K562 (cell line): ENCODE measurements around the gene AFF3. TPM values are rescaled to one million over a fixed set of nuclear protein-coding genes. Genes with fewer than 3 reads are reported as not detected.

ENCODE experiments used
- ATAC-seq: fragments of 200-7000 bp; cut with Tn5 transposase; 3 replicates; pipeline ENCODE4 v1.9.1; 2020; ENCODE audit warnings: moderate library complexity
- BruUV-seq: library from RNA; stranded (reverse); fragments of 400-500 nt; replicated peaks from 2 replicates; lab custom pipeline; 2021; lab: Mats Ljungman, UMichigan
- CTCF ChIA-PET: fragments of 300-600 bp; formaldehyde crosslinking; extraction: SDS; loops from one replicate; lab custom pipeline; 2021; ENCODE audit warnings: low intra/inter-chr PET ratio; lab: Yijun Ruan, JAX
- POLR2A ChIA-PET: fragments of 300-600, 350-650 bp; sonication (Branson Sonifier 250); formaldehyde crosslinking; extraction: SDS; loops from one replicate; lab custom pipeline; 2021; ENCODE audit warnings: antibody characterized with exemption, inconsistent platforms; lab: Yijun Ruan, JAX
- DNase-seq, 4 experiments: peaks; one replicate each; pipeline versions ENCODE4 v3.0.0 to v3.0.0-alpha.2; 2011 to 2018; ENCODE audit warnings: low spot score in 3 of 4, mixed read lengths in 3 of 4; ENCODE audit errors: extremely low read depth in 1 of 4
- FAIRE-seq: peaks from 2 replicates; lab custom pipeline; 2011; peaks lifted over from hg19 to GRCh38; lab: Jason Lieb, UNC
- H2AFZ ChIP-seq: 2 replicates; pipeline ENCODE4 v1.6.0; 2011; ENCODE audit warnings: low read depth, low read length, control low read depth, inconsistent platforms
- H3K27ac ChIP-seq: fragments of 200-600 bp; 3 replicates; pipeline ENCODE4 v1.8.0; 2011; ENCODE audit warnings: low read depth, mild to moderate bottlenecking, control low read depth, inconsistent platforms, low read length, moderate library complexity, mixed read lengths; ENCODE audit errors: extremely low read depth
- H3K27me3 ChIP-seq, 2 experiments: fragments of 300-600 bp in 1 of 2; 2 replicates in 1 of 2; 3 replicates in 1 of 2; pipeline versions ENCODE4 v1.6.0 to v1.8.0; 2011; ENCODE audit warnings: inconsistent platforms in 2 of 2, low read length in 2 of 2, mild to moderate bottlenecking in 1 of 2, mixed read lengths in 1 of 2, moderate library complexity in 1 of 2; ENCODE audit not compliant: control insufficient read depth in 2 of 2, insufficient read depth in 2 of 2
- H3K36me3 ChIP-seq: fragments of 300-600 bp; 3 replicates; pipeline ENCODE4 v1.8.0; 2011; ENCODE audit warnings: mild to moderate bottlenecking, low read length, inconsistent platforms; ENCODE audit not compliant: control insufficient read depth, insufficient read depth
- H3K4me1 ChIP-seq, 2 experiments: fragments of 200-600 bp in 1 of 2; replicated peaks in 1 of 2; 2 replicates in 1 of 2; 3 replicates in 1 of 2; pipeline versions ENCODE4 v1.5.1 to v1.8.0; 2011; ENCODE audit warnings: inconsistent platforms in 2 of 2, low read length in 2 of 2, mild to moderate bottlenecking in 1 of 2, mixed read lengths in 1 of 2, moderate library complexity in 1 of 2; ENCODE audit not compliant: control insufficient read depth in 2 of 2, insufficient read depth in 2 of 2
- H3K4me2 ChIP-seq: 2 replicates; pipeline ENCODE4 v1.6.1; 2011; ENCODE audit warnings: low read length, control low read depth, inconsistent platforms, mixed read lengths; ENCODE audit not compliant: insufficient read depth
- H3K4me3 ChIP-seq: fragments of 200-600 bp; sonication (generic), shearing (Covaris generic); 2 replicates; pipeline ENCODE4 v1.5.1; 2016; ENCODE audit warnings: control low read depth, inconsistent platforms
- H3K79me2 ChIP-seq: fragments of 200-600 bp; 3 replicates; pipeline ENCODE4 v1.8.0; 2011; ENCODE audit warnings: low read length, inconsistent platforms; ENCODE audit not compliant: control insufficient read depth, insufficient read depth
- H3K9ac ChIP-seq, 2 experiments: 2 replicates each; pipeline versions ENCODE4 v1.6.0 to v1.6.1; 2011; ENCODE audit warnings: low read depth in 2 of 2, low read length in 2 of 2, control low read depth in 1 of 2, inconsistent platforms in 1 of 2, mild to moderate bottlenecking in 1 of 2, mixed read lengths in 1 of 2; ENCODE audit not compliant: insufficient read depth in 1 of 2
- H3K9me1 ChIP-seq: one replicate; pipeline ENCODE4 v1.6.0; 2011; ENCODE audit warnings: inconsistent platforms, mild to moderate bottlenecking, low read length, moderate library complexity; ENCODE audit not compliant: control insufficient read depth, insufficient read depth
- H3K9me3 ChIP-seq: replicated peaks from 2 replicates; pipeline ENCODE4 v1.5.1; 2011; ENCODE audit warnings: low read depth, low read length, inconsistent platforms; ENCODE audit not compliant: control insufficient read depth, insufficient read depth
- H4K20me1 ChIP-seq: replicated peaks from 2 replicates; pipeline ENCODE4 v1.6.1; 2011; ENCODE audit warnings: low read length, inconsistent platforms, mixed read lengths; ENCODE audit not compliant: control insufficient read depth, insufficient read depth
- ATF3 ChIP-seq, 2 experiments: fragments of 450-650 bp in 1 of 2; sonication (generic) in 1 of 2; formaldehyde crosslinking in 1 of 2; IDR thresholded peaks in 1 of 2; conservative IDR thresholded peaks in 1 of 2; 2 replicates each; pipeline versions ENCODE4 v1.6.1 to v1.8.1; 2016 to 2023; ENCODE audit warnings: mild to moderate bottlenecking in 2 of 2, moderate library complexity in 2 of 2, inconsistent platforms in 1 of 2, missing genetic modification reagents in 1 of 2
- BCL6 ChIP-seq: fragments of 250-450 bp; sonication (Bioruptor Pico); IDR thresholded peaks from 2 replicates; pipeline ENCODE4 v1.4.0; 2020
- CAMTA2 ChIP-seq: fragments of 250-450 bp; sonication (Bioruptor Pico); conservative IDR thresholded peaks from 2 replicates; pipeline ENCODE4 v1.5.1; 2022
- CHAMP1 ChIP-seq: fragments of 450-650 bp; IDR thresholded peaks from 2 replicates; pipeline ENCODE4 v1.6.1; 2016; ENCODE audit warnings: mild to moderate bottlenecking
- CREB1 ChIP-seq, 2 experiments: sonication (generic) in 1 of 2; formaldehyde crosslinking in 1 of 2; IDR thresholded peaks; 2 replicates each; pipeline versions ENCODE4 v1.6.1 to v1.8.0; 2012 to 2022; ENCODE audit warnings: inconsistent platforms in 1 of 2, mild to moderate bottlenecking in 1 of 2, missing genetic modification reagents in 1 of 2, moderate library complexity in 1 of 2
- HCFC1 ChIP-seq: IDR thresholded peaks from 2 replicates; pipeline ENCODE4 v1.6.1; 2012; ENCODE audit warnings: low read depth, low read length, improper control_type of control experiment
- NELFE ChIP-seq: IDR thresholded peaks from 2 replicates; pipeline ENCODE4 v1.6.1; 2011; ENCODE audit warnings: mild to moderate bottlenecking; ENCODE audit not compliant: insufficient read depth, insufficient read length
- NFE2L1 ChIP-seq: fragments of 450-650 bp; IDR thresholded peaks from 2 replicates; pipeline ENCODE4 v1.6.1; 2016; ENCODE audit warnings: missing genetic modification characterization, low read depth, mild to moderate bottlenecking, missing compliant biosample characterization, moderate library complexity, borderline replicate concordance
- NR2C1 ChIP-seq, 2 experiments: fragments of 450-650 bp; IDR thresholded peaks; 2 replicates each; pipeline ENCODE4 v1.6.1; 2017; ENCODE audit warnings: mild to moderate bottlenecking in 2 of 2, antibody characterized with exemption in 1 of 2, inconsistent platforms in 1 of 2, missing compliant biosample characterization in 1 of 2, missing genetic modification characterization in 1 of 2
- SPI1 ChIP-seq: IDR thresholded peaks from 2 replicates; pipeline ENCODE4 v1.6.1; 2011; ENCODE audit warnings: low read depth, low read length, control low read depth, borderline replicate concordance
- WGBS: fragments of 100-300 bp; shearing (Covaris generic); methylation state at CpG from one replicate; pipeline ENCODE4 v1.1.6; 2016; ENCODE audit warnings: low coverage, mixed read lengths; ENCODE audit not compliant: insufficient coverage; ENCODE audit errors: missing lambda C conversion rate; 5-methylcytosine and 5-hydroxymethylcytosine counted together
- in situ Hi-C: fragments of 300-500 bp; cut with MboI; formaldehyde crosslinking; loops from 4 replicates; pipeline ENCODE4 v1.15.0; 2018; ENCODE audit warnings: inconsistent platforms, mixed read lengths
- intact Hi-C: fragments of 100-400 bp; cut with micrococcal nuclease; formaldehyde crosslinking; loops from 2 replicates; pipeline ENCODE4 v1.14.2; 2022
- polyA plus RNA-seq, 8 experiments: library from polyadenylated mRNA; depleted of rRNA in 4 of 8; stranded (reverse) in 5 of 8; unstranded in 3 of 8; fragments of >200 nt; fragmentation: Nextera tagmentation in 2 of 8; fragmentation: Illumina TruSeq in 1 of 8; extraction: Ambion mirVana in 2 of 8; extraction: Trizol in 1 of 8; gene quantifications; 2 replicates each; pipeline versions ENCODE4 v1.2.1 to v1.2.3, GENCODE V29; 2011 to 2014; ENCODE audit warnings: inconsistent platforms in 1 of 8, missing spikeins in 1 of 8
- total RNA-seq, 7 experiments: library from RNA; depleted of rRNA in 6 of 7; stranded (reverse); fragments of >200 nt in 6 of 7; fragmentation: Illumina TruSeq in 2 of 7; extraction: Trizol in 2 of 7; gene quantifications; 2 replicates each; pipeline versions ENCODE4 v1.2.1 to v1.2.3, GENCODE V29; 2011 to 2021; ENCODE audit warnings: low replicate concordance in 1 of 7
- TF ChIP-seq, protein P1 (sequence below): fragments of 250-450 bp; sonication (Bioruptor Pico); IDR thresholded peaks from 2 replicates; pipeline ENCODE4 v1.5.1; 2021; ENCODE audit warnings: mild to moderate bottlenecking
- TF ChIP-seq, protein P2 (sequence below): fragments of 450-650 bp; IDR thresholded peaks from 2 replicates; pipeline ENCODE4 v1.7.1; 2018; ENCODE audit warnings: mild to moderate bottlenecking, low read depth; ENCODE audit not compliant: partially characterized antibody

The AFF3 gene
- total and polyA plus RNA-seq, 9 of the 15 experiments (the other 6 are each of a cell fraction or from before 2014, with no cell fraction given) = 0.02 to 0.11 TPM; not detected in 7

- no peaks in the 10 kb centered on the region for H3K36me3 ChIP-seq
- DNase-seq (no peak), ATAC-seq (no peak), FAIRE-seq (no peak)
- intact Hi-C loops = no loop called here
- H3K4me3 ChIP-seq = no peak overlapping the region
- H3K9ac ChIP-seq = no peak overlapping the region
- no peaks in the 10 kb centered on the region for H3K9me1 ChIP-seq
- no peak overlapping the region for H3K4me2 ChIP-seq
- H2AFZ ChIP-seq = no peak overlapping the region
- CTCF ChIA-PET = no interaction called here
- no peaks in the 10 kb centered on the region for H3K79me2 ChIP-seq
- in situ Hi-C loops = no loop called here
- H3K9me3 ChIP-seq = no peaks in the 10 kb centered on the region
- H3K27ac ChIP-seq = no peak overlapping the region
- BruUV-seq = no TSS peak
- under 1% methylated on average over 12 of the region's 12 CpGs for WGBS
- no peaks in the 10 kb centered on the region for H4K20me1 ChIP-seq
- no peaks in the 10 kb centered on the region; a peak in 1 of 5 replicates for H3K4me1 ChIP-seq
- H3K27me3 ChIP-seq = peaks cover 12 to 28% of the 10 kb centered on the region in 2 experiments
- POLR2A ChIA-PET = interaction anchor here (0.7 kb wide), 1 partner anchor 56 kb away, joined by 5 read pairs; no protein-coding TSS in a partner anchor
- TF ChIP-seq NR2C1 (IDR thresholded peaks at IDR 0.05) (no peak), NR2C1 (tag; IDR thresholded peaks at IDR 0.05) (no peak), NFE2L1 (no peak), CAMTA2 (CRISPR knock-in tag) (no peak), SPI1 (no peak), ATF3 (IDR thresholded peaks at IDR 0.05) (no peak), ATF3 (CRISPR knock-in tag; conservative IDR thresholded peaks at IDR 0.05) (no peak), BCL6 (CRISPR knock-in tag) (no peak), CHAMP1 (no peak), NELFE (no peak), CREB1 (IDR thresholded peaks at IDR 0.05) (no peak), CREB1 (CRISPR knock-in tag; IDR thresholded peaks at IDR 0.05) (no peak), HCFC1 (no peak)
- TF ChIP-seq, protein P1, sequence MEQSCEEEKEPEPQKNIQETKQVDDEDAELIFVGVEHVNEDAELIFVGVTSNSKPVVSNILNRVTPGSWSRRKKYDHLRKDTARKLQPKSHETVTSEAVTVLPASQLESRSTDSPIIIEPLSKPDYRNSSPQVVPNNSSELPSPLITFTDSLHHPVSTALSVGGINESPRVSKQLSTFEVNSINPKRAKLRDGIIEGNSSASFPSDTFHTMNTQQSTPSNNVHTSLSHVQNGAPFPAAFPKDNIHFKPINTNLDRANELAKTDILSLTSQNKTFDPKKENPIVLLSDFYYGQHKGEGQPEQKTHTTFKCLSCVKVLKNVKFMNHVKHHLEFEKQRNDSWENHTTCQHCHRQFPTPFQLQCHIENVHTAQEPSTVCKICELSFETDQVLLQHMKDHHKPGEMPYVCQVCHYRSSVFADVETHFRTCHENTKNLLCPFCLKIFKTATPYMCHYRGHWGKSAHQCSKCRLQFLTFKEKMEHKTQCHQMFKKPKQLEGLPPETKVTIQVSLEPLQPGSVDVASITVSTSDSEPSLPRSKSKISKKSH (CRISPR knock-in tag) = no peak
- TF ChIP-seq, protein P2, sequence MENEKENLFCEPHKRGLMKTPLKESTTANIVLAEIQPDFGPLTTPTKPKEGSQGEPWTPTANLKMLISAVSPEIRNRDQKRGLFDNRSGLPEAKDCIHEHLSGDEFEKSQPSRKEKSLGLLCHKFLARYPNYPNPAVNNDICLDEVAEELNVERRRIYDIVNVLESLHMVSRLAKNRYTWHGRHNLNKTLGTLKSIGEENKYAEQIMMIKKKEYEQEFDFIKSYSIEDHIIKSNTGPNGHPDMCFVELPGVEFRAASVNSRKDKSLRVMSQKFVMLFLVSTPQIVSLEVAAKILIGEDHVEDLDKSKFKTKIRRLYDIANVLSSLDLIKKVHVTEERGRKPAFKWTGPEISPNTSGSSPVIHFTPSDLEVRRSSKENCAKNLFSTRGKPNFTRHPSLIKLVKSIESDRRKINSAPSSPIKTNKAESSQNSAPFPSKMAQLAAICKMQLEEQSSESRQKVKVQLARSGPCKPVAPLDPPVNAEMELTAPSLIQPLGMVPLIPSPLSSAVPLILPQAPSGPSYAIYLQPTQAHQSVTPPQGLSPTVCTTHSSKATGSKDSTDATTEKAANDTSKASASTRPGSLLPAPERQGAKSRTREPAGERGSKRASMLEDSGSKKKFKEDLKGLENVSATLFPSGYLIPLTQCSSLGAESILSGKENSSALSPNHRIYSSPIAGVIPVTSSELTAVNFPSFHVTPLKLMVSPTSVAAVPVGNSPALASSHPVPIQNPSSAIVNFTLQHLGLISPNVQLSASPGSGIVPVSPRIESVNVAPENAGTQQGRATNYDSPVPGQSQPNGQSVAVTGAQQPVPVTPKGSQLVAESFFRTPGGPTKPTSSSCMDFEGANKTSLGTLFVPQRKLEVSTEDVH = no peak
These were observed 143.6 kb downstream of the AFF3 start for GRCh38 chr2:99998651-99999320.
